GM18909 (cell line): ENCODE results near the gene TNXB.
"Not testable (repeated sequence)": the region's sequence is repeated elsewhere in the genome, so short reads cannot be mapped to it uniquely, and the experiment has no call there.

Source experiments
- ATAC-seq: cut with Tn5 transposase; IDR thresholded peaks from one replicate; pipeline ENCODE4 v1.9.1; 2021; ENCODE audit warnings: mild to moderate bottlenecking; ENCODE audit not compliant: unreplicated experiment, poor library complexity

TNXB gene

GRCh38 chr6:32008616-32009015, 100.5 kb downstream of the TNXB start:
- ATAC-seq: not testable (repeated sequence)

GRCh38 chr6:32008037-32008436, 101.1 kb downstream of the TNXB start:
- ATAC-seq: not testable (repeated sequence)

DNA sequence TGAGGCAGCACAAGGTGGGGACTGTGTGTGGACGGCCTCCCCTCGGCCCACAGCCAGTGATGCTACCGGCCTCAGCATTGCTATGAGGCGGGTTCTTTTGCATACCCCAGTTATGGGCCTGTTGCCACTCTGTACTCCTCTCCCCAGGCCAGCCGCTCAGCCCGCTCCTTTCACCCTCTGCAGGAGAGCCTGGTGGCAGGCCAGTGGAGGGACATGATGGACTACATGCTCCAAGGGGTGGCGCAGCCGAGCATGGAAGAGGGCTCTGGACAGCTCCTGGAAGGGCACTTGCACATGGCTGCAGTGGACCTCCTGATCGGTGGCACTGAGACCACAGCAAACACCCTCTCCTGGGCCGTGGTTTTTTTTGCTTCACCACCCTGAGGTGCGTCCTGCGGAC, 102.1 kb downstream of the TNXB start:
- ATAC-seq: not testable (repeated sequence)

DNA sequence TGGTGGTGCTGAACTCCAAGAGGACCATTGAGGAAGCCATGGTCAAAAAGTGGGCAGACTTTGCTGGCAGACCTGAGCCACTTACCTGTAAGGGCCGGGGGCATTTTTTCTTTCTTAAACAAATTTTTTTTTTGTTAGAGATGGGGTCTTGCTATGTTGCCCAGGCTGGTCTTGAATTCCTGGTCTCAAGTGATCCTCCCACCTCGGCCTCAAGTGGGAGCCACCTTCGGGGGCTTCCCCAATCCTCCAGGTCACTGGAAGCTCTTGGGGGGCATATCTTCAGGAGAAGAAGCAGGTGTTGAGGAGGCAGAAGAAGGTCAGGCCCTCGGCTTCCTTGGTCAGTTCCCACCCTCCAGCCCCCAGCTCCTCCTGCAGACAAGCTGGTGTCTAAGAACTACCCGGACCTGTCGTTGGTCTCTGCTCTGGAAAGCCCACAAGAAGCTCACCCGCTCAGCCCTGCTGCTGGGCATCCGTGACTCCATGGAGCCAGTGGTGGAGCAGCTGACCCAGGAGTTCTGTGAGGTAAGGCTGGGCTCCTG, 103.1 kb downstream of the TNXB start:
- not testable (repeated sequence) for ATAC-seq

DNA sequence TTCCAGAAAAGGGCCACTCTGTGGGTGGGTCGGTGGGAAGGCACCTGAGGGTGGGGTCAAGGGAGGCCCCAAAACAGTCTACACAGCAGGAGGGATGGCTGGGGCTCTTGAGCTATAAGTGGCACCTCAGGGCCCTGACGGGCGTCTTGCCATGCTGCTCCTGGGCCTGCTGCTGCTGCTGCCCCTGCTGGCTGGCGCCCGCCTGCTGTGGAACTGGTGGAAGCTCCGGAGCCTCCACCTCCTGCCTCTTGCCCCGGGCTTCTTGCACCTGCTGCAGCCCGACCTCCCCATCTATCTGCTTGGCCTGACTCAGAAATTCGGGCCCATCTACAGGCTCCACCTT, 103.6 kb downstream of the TNXB start:
- not testable (repeated sequence) for ATAC-seq

GRCh38 chr6:32004864-32005537, 104.1 kb downstream of the TNXB start:
- ATAC-seq: not testable (repeated sequence)

GRCh38 chr6:32004393-32004792, 104.7 kb downstream of the TNXB start:
- ATAC-seq: not testable (repeated sequence)

DNA sequence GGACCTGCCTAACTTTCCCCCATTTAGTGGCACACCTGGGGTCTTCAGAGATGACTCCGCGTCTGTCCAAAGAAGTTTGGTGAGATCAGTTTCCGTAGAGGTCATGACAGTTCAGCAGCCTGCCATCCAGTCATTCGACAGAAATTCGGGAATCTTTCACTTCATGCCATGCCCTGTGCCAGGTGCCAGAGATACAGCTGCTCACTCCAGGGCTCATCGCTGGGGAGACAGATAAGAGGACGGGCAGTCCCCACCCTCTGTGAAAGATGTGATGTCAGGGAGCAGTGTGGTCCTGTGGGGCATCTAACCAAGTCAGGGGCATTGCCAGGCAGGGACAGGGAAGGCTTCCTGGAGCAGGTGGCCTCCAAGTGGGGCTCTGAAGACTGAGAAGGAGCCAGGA, 105.8 kb downstream of the TNXB start:
- not testable (repeated sequence) for ATAC-seq

DNA sequence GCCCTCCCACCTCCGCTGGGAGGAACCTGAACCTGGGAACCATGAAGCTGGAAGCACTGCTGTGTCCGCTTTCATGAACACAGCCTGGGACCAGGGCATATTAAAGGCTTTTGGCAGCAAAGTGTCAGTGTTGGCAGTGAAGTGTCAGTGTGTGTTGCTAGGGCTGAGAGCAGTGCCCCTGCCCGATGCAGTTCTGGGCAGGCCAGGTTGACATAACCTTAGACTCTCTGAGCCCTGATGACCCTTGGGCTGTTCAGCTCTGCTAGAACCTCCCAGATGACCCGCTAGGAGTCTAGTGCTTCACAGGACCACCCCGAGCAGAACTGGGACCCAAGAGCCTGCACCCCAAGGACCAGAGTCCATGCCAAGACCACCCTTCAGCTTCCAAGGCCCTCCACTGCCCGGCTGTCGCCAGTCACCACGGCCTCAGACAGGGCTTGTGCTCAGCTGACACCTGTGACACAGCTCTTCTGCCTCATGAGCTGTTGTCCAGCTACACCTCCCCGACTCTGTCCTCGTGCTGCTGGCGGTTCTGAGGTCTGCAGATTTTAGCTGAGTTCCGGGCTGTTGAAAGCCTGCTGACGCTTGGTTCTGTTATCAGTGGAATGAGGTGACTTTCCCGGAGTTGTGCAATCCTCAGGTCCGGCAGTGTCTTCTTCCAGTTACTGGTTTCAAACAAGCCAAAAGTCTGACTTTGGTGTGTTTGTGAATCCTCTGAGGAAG, 106.4 kb downstream of the TNXB start:
- ATAC-seq: not testable (repeated sequence)

GRCh38 chr6:31996385-31996784, 112.8 kb downstream of the TNXB start:
- ATAC-seq: not testable (repeated sequence)

DNA sequence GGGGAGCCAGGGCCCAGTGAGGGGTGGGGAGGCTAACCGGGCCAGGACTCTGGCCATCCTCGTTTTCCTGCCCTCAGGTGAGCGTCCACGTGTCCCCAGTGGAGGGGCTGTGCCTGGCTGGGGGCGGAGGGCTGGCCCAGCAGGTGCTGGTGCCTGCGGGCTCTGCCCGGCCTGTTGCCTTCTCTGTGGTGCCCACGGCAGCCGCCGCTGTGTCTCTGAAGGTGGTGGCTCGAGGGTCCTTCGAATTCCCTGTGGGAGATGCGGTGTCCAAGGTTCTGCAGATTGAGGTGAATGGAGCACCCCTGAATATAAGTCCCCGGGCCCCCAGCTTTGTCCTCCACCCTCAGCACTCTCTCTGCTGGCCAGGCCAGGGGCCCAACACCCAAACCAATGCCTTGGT, 114.7 kb downstream of the TNXB start:
- ATAC-seq: not testable (repeated sequence)
